ENCODE data around the gene THUMPD2.
"Not testable (repeated sequence)": the region's sequence is repeated elsewhere in the genome, so short reads cannot be mapped to it uniquely, and the experiment has no call there.

Gene THUMPD2, protein sequence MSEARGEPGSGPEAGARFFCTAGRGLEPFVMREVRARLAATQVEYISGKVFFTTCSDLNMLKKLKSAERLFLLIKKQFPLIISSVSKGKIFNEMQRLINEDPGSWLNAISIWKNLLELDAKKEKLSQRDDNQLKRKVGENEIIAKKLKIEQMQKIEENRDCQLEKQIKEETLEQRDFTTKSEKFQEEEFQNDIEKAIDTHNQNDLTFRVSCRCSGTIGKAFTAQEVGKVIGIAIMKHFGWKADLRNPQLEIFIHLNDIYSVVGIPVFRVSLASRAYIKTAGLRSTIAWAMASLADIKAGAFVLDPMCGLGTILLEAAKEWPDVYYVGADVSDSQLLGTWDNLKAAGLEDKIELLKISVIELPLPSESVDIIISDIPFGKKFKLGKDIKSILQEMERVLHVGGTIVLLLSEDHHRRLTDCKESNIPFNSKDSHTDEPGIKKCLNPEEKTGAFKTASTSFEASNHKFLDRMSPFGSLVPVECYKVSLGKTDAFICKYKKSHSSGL

DNA sequence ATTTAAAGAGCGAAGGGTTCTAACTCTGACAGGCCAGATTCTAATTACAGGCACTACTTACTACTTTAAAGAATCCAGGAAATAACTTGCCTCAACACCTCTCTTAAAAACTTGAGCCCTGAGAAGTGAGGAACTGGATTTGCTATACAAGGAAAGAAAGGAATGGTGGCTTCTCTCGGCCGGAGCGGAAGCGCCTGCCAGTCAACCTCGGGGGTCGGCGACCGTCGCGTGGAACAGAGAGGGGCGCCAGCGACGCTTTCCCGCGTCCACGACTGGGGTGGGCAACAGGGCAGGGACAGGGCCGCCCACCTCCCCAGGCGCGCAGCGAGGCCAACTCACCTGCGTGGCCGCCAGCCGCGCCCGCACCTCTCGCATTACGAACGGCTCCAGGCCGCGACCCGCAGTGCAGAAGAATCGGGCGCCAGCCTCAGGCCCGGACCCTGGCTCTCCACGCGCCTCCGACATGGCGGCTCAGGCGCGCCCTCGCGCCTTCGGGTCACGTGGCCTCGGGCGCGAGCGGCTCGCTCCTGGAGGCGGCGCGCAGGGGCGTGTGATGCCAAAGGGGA, at the start of gene THUMPD2:
Gene THUMPD2, minus strand, starts transcription at position 484 of the 566 bp plus-strand sequence. Its CDS starts 19 bp downstream, at position 465.
- peaks cover 58% of the 10 kb centered on the region for H3K4me1 Mint-ChIP-seq
- peak; percentile 91 for ATAC-seq

DNA sequence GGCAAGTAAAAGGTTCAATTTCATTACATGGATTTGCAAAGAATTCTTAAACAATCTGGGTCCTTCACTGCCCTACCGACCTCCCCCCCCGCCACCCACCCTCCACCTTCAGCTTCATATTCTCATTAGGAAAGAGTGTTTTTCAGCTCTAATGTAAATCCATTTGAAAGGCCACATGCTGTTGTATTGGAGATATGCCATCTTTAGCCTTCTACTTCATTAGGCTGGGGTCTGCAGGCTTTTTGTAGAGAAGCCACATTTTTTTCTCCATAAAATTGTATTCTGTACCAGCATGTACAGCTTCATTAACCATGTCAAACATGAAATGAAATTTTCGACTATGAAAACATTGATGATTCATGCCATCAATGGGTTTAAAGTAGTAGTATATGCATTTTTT, 42.8 kb upstream of the THUMPD2 start:
- Mint-ChIP-seq H3K27me3 (no peaks in the 10 kb centered on the region), H3K4me1 (no peaks in the 10 kb centered on the region), H3K9me3 (no peaks in the 10 kb centered on the region), H3K36me3 (no peaks in the 10 kb centered on the region), H3K27ac (no peak overlapping the region), H3K4me3 (no peak overlapping the region)
- ATAC-seq, result no peak

More for the DNA sequence above, at the start of gene THUMPD2:
- Mint-ChIP-seq H3K27ac (peak within 1 kb of the TSS; percentile 93), H3K27me3 (no peaks in the 10 kb centered on the region), H3K36me3 (no peaks in the 10 kb centered on the region), H3K4me3 (peak within 1 kb of the TSS; percentile 92), H3K9me3 (no peaks in the 10 kb centered on the region)

DNA sequence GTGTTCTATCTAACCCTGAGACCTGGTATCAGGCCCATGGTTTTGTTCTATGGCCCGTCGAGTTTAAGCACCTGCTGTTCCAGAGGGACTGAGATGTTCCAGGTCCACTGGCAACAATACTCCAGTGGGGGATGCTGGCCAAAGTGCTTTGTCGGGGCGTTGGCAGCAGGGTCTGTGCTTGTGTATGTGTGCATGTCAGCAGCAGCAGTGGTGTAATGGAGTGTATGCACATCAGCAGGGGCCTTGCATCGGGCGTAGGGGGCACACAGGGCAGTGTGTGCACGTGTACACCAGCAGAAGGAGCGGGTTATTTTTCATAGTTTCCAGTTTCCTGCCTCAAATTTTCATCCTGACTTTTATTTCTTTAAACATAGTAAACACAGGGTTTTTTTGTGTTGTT, 37.8 kb upstream of the THUMPD2 start:
- H3K4me3 Mint-ChIP-seq, result no peak overlapping the region
- no peak for ATAC-seq
- no peaks in the 10 kb centered on the region for H3K4me1 Mint-ChIP-seq
- H3K36me3 Mint-ChIP-seq, result no peaks in the 10 kb centered on the region
- H3K27me3 Mint-ChIP-seq, result peaks cover 17% of the 10 kb centered on the region
- H3K9me3 Mint-ChIP-seq, result peaks cover 5% of the 10 kb centered on the region
- H3K27ac Mint-ChIP-seq, result no peak overlapping the region

DNA sequence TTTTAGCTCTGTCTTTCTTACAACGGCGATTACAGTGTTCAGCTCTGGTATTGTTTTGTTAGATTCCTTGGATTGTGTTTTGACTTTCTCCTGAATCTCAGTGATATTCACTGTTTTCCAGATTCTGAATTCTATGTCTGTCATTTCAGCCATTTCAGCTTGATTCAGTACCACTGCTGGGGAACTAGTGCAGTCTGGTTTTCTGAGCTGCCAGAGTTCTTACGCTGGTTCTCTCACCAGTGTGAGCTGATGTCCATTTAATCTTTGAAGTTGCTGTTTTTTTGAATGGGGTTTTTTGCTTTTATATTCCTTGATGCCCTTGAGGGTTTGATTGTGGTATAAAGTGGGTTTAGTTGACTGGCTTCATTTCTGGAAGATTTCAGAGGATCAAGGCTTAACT, 37.4 kb upstream of the THUMPD2 start:
- Mint-ChIP-seq H3K36me3 (no peaks in the 10 kb centered on the region), H3K9me3 (peaks cover 5% of the 10 kb centered on the region), H3K4me1 (no peaks in the 10 kb centered on the region), H3K27me3 (peaks cover 17% of the 10 kb centered on the region), H3K27ac (no peak overlapping the region), H3K4me3 (no peak overlapping the region)
- ATAC-seq, result no peak

DNA sequence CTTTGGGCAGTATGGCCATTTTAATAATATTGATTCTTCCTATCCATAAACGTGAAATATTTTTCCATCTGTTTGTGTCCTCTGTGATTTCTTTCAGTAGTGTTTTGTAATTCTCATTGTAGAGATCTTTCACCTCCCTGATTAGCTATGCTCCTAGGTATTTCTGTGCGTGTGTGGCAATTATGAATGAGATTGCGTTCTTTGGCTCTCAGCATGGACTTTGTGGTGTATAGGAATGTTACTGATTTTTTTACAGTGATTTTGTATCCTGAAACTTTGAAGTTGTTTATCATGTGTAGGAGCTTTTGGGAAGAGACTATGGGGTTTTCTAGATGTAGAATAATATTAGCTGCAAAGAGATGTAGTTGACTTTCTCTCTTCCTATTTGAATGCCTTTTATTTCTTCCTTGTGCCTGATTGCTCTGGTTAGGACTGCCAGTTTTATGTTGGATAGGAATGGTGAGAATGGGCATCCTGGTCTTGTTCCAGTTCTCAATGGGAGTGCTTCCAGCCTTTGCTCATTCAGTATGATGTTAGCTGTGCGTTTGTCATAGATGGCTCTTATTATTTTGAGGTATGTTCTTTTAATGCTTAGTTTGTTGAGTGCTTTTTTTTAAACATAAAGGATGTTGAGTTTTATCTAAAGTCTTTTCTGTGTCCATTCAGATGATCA, 27.0 kb upstream of the THUMPD2 start:
- H3K4me3 Mint-ChIP-seq, result no peak overlapping the region
- H3K4me1 Mint-ChIP-seq, result no peaks in the 10 kb centered on the region
- peaks cover 40% of the 10 kb centered on the region for H3K9me3 Mint-ChIP-seq
- peaks cover 16% of the 10 kb centered on the region for H3K36me3 Mint-ChIP-seq
- no peak for ATAC-seq
- H3K27ac Mint-ChIP-seq, result no peak overlapping the region
- H3K27me3 Mint-ChIP-seq, result peaks cover 23% of the 10 kb centered on the region

DNA sequence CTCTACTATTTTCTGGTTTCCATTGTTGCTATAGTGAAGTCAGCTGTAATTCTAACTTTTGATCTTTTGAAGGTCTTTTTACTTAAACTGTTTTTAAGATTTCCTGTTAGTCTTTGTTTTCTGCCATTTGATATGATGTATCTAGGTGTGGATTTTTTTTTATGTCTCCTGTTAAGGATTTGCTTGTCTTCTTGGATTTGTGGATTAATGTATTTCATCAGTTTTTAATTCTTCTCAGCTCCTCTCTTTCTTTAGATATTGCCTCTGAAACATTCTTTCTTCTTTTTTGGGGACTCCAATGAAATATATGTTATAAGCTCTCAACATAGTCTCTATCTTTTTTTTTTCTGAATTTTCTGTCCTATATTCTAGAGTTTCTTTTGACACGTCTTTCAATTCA, 24.8 kb upstream of the THUMPD2 start:
- Mint-ChIP-seq H3K4me1 (no peaks in the 10 kb centered on the region), H3K27ac (no peak overlapping the region), H3K36me3 (peaks cover 11% of the 10 kb centered on the region), H3K4me3 (no peak overlapping the region), H3K9me3 (peaks cover 31% of the 10 kb centered on the region), H3K27me3 (peaks cover 13% of the 10 kb centered on the region)
- ATAC-seq, result no peak

DNA sequence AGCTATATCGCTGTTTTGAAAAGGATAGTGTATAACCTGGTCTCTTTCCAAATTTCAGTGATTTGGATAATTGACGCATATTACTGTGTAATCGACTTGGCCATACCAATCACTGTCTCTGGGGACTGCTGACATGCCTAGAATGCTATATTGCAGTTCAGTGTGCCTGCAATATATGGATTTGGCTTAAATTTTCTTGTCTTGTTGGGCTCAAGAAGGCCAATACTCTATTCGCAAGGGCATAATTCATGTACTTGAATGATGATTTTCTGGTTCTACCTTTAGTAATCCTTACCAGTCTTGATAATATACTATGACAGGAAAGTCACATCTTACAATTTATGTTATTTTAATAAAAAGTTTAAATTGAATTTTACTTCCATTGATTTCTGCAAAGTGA, 21.7 kb upstream of the THUMPD2 start:
- Mint-ChIP-seq H3K4me3 (no peak overlapping the region), H3K27ac (no peak overlapping the region), H3K4me1 (no peaks in the 10 kb centered on the region), H3K27me3 (peaks cover 13% of the 10 kb centered on the region), H3K36me3 (peaks cover 11% of the 10 kb centered on the region), H3K9me3 (peaks cover 16% of the 10 kb centered on the region)
- ATAC-seq, result no peak

DNA sequence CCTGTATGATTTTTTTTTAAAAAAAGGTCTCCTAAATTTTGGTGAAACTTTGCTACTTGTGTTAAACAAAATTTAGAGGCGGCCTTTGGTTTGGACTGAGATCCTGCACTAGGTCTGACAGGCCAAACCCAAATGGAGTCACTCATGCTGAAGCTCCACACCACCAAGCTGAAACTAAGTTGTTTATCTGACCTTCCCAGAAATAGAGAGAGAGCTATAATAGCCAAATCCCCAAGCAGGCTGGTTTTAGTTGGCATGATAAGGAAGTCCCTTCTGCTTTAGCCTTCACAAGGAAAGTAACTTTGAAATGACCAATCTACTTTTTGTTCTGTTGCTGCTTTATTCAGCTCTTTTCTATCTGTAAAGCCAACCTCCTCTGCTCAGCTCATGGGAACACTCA, 17.1 kb upstream of the THUMPD2 start:
- Mint-ChIP-seq H3K27ac (no peak overlapping the region), H3K4me1 (no peaks in the 10 kb centered on the region), H3K4me3 (no peak overlapping the region), H3K27me3 (no peaks in the 10 kb centered on the region), H3K36me3 (no peaks in the 10 kb centered on the region), H3K9me3 (peaks cover 3% of the 10 kb centered on the region)
- ATAC-seq, result no peak

DNA sequence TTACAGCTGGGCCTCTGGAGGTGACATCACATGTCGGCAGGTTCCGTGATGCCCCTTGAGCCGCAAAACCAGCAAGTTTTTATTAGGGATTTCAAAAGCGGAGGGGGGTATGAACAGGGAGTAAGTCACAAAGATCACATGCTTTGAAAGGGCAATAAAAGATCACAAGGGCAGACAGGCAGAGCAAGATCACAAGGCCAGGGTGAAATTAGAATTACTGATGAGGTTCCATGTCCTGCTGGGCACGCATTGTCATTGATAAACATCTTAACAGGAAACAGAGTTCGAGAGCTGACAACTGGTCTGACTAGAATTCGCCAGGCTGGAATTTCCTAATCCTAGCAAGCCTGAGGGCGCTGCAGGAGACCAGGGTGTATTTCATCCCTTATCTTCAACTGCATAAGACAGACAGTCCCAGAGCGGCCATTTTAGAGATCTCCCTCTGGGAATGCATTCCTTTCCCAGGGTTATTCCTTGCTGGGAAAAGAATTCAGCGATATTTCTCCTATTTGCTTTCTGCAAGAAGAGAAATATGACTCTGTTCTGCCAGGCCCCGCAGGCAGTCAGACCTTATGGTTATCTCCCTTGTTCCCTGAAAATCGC, 11.3 kb upstream of the THUMPD2 start:
- H3K27me3 Mint-ChIP-seq, H3K4me3 Mint-ChIP-seq, H3K36me3 Mint-ChIP-seq, H3K9me3 Mint-ChIP-seq, ATAC-seq, H3K27ac Mint-ChIP-seq, H3K4me1 Mint-ChIP-seq: not testable (repeated sequence)

DNA sequence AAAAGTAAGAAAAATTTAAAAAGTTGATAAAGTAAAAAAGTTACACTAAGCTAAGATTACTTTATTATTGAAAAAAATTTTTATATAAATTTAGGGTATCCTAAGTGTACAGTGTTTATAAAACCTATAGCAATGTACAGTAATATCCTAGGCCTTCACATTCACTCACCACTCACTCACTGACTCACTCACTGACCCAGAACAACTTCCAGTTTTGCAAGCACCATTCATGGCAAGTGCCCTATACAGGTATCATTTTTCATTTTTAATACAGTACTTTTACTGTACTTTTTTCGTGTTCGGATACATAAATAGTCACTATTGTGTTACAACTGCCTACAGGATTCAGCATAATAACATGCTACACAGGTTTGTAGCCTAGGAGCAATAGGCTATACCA, 8.9 kb upstream of the THUMPD2 start:
- Mint-ChIP-seq H3K27me3 (no peaks in the 10 kb centered on the region), H3K27ac (no peak overlapping the region), H3K4me1 (peaks cover under 1% of the 10 kb centered on the region), H3K36me3 (no peaks in the 10 kb centered on the region), H3K9me3 (peaks cover 6% of the 10 kb centered on the region), H3K4me3 (no peak overlapping the region)
- ATAC-seq, result no peak

DNA sequence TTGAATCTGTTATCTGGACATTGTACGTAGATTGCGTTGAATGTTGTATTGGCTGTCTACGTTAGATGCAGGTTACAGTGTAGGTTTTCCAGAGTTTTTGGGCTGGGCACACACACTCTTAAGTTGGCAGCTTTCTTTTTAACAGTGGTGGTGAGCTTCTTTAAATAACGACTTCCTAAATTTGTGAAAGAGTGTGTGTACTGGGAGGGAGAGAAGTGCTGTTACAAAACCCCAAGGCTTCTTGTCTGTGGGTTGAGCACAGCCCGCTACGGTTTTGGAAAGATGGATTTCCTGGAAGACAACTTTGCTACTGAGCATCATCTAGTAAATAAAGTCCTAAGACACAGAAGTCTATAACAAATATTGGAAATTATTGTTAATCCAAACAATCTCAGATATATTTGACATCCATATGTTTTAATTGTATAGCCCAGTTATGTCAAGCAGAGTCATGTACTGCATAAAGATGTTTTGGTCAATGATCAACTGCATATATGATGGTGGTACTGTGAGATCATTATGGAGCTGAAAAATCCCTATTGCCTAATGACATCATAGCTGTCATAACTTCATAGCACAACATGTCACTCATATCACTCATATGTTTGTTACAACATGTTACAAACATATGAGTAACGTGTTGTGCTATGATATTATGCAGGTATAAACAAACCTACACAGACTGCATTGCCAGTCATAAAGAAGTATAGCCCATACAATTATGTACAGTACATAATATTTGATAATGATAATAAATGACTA, 7.9 kb upstream of the THUMPD2 start:
- Mint-ChIP-seq H3K4me1 (peaks cover 10% of the 10 kb centered on the region), H3K36me3 (no peaks in the 10 kb centered on the region)
- ATAC-seq, result no peak

DNA sequence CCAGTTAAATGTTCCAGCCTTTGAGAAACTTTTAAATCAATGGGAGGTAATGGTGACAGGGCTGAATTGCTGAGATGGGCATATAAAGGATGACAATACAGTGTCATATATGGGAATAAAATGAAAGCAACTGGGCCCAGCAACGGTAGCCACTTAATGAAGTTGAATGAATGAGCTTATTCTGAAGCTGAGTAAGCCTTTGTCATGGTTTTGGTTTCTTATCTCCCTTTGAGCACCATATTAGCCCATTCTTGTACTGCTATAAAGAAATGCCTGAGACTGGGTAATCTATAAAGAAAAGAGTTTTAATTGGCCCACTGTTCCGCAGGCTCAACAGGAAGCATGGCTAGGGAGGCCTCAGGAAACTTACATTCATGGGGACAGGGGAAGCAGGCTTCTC, 3.5 kb upstream of the THUMPD2 start:
- ATAC-seq, result no peak
- Mint-ChIP-seq H3K4me3 (no peak overlapping the region), H3K27ac (no peak overlapping the region), H3K4me1 (peaks cover 44% of the 10 kb centered on the region), H3K27me3 (no peaks in the 10 kb centered on the region), H3K9me3 (no peaks in the 10 kb centered on the region), H3K36me3 (no peaks in the 10 kb centered on the region)

More for the DNA sequence above, 7.9 kb upstream of the THUMPD2 start:
- Mint-ChIP-seq H3K4me3 (no peak overlapping the region), H3K9me3 (peaks cover 6% of the 10 kb centered on the region), H3K27ac (no peak overlapping the region), H3K27me3 (no peaks in the 10 kb centered on the region)

DNA sequence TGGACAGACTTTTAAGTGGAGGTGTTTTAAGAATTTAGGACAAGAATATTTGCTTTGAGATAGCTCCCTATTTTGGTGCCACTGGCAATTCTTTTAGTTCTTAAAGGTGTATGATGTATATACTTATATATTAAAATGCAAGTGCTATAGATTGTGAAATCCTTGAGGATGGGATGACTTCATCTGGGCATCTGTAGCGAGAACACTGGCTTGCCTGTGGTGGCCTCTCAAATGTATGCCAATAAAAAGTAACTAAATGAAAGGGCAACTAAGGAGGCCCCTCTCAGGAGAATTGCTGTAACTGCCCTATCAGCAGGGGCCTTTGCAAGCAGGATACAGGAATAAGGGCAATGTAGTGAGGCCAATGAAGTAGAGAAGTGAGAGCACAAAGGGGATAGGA, 2.6 kb upstream of the THUMPD2 start:
- ATAC-seq, result no peak
- Mint-ChIP-seq H3K4me3 (no peak overlapping the region), H3K4me1 (peaks cover 51% of the 10 kb centered on the region), H3K27ac (no peak overlapping the region), H3K9me3 (no peaks in the 10 kb centered on the region), H3K36me3 (no peaks in the 10 kb centered on the region), H3K27me3 (no peaks in the 10 kb centered on the region)

DNA sequence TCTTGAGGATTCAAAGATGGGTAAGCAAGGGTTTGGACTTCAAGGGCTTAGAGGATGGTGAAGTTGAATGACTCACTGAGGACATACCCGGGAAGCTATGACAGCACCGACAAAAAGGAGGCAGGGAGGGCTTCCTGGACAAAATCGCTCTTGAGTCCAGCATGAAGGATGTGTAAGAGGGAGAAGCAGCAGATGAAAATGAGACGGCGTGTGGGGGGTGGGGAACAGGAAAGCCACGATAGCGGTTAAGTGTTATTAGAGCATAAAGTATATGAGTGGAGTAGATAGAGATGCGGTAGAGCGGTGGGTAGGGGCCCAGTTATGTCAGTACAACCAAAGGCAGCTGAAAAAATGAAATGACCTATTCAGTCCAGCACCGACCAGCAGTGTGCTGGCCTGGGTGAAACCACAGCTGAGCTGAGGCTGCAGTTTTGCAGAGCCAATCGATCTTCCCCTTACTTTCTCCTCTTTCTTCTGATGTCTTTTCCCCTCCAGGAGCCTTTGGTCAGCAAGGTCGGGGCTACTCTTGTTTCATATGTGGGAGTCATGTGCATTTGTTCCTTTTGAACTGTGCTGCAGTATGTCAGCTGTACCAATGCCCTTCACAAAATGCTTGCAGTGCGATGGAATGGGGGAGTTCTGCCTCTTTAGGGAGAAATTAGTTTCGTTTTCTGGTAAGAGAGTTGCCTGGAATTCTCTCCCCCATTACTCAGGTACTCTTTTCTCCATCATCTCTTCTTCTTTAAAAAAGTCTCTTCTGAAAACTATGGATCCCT, 2.0 kb upstream of the THUMPD2 start:
- no peaks in the 10 kb centered on the region for H3K36me3 Mint-ChIP-seq
- no peaks in the 10 kb centered on the region for H3K9me3 Mint-ChIP-seq
- H3K4me3 Mint-ChIP-seq, result peak overlapping the region; percentile 11
- no peak for ATAC-seq
- H3K27ac Mint-ChIP-seq, result no peak overlapping the region
- peaks cover 51% of the 10 kb centered on the region for H3K4me1 Mint-ChIP-seq
- no peaks in the 10 kb centered on the region for H3K27me3 Mint-ChIP-seq

Data from stimulated activated memory B cell treated with anti-CD40 and anti-IgM and Interleukin-4, amounts not matched to agents 10 μg/mL and 1 μg/mL and 100 μg/mL, for 72 hours (primary cell).